Adrenal gland (tissue), 19 donors: Measurements from ENCODE around the gene ZNF225. TPM values are rescaled to one million over a fixed set of nuclear protein-coding genes. Genes with fewer than 3 reads are reported as not detected.

Experiments
- DNase-seq, 7 donors: peaks; one replicate each; pipeline ENCODE4 v3.0.0-alpha.2; 2019 to 2020
- H3K27ac ChIP-seq, 5 donors: fragments of 200-600 bp; sonication (generic) in 4 of 5; 1 replicate in 3 of 5; 2 replicates in 2 of 5; pipeline versions ENCODE4 v1.5.1 to v1.8.0; 2016 to 2020; ENCODE audit warnings: mild to moderate bottlenecking in 1 of 5
- H3K27me3 ChIP-seq: fragments of 200-600 bp; 2 replicates; pipeline ENCODE4 v1.8.0; 2021
- H3K36me3 ChIP-seq, 2 donors: fragments of 200-600 bp; replicated peaks in 1 of 2; 1 replicate in 1 of 2; 2 replicates in 1 of 2; pipeline versions ENCODE4 v1.5.1 to v1.8.0; 2018 to 2022
- H3K4me1 ChIP-seq, 2 donors: fragments of 200-600 bp; replicated peaks in 1 of 2; 1 replicate in 1 of 2; 2 replicates in 1 of 2; pipeline versions ENCODE4 v1.5.1 to v1.8.0; 2018 to 2021
- H3K4me3 ChIP-seq, 4 donors: fragments of 200-600 bp; sonication (generic) in 3 of 4; one replicate each; pipeline ENCODE4 v1.5.1; 2016 to 2018
- H3K9me3 ChIP-seq, 3 donors: fragments of 200-600 bp; sonication (generic) in 1 of 3; replicated peaks in 1 of 3; 1 replicate in 2 of 3; 2 replicates in 1 of 3; pipeline versions ENCODE4 v1.5.1 to v1.8.0; 2016 to 2021
- POLR2A ChIP-seq, 2 donors: fragments of 450-650 bp; IDR thresholded peaks; one replicate each; pipeline ENCODE4 v1.6.1; 2017; ENCODE audit warnings: antibody characterized with exemption in 2 of 2, mild to moderate bottlenecking in 2 of 2, moderate library complexity in 1 of 2
- WGBS, 4 donors: extraction: QIAGEN DNeasy Blood & Tissue Kit in 2 of 4; methylation state at CpG; one replicate each; pipeline versions ENCODE4 v1.1.5 to v1.1.7; 2013 to 2017; 5-methylcytosine and 5-hydroxymethylcytosine counted together
- intact Hi-C, 2 donors: fragments of 100-400 bp; cut with DNase I; formaldehyde crosslinking; loops; one replicate each; pipeline versions ENCODE4 v1.14.1 to v1.15.0; 2022 to 2023
- long read RNA-seq, 10 donors: library from polyadenylated mRNA in 3 of 10; unstranded in 2 of 10; stranded (forward) in 1 of 10; transcript quantifications; one replicate each; pipeline ENCODE4 v2.0.0 and lab custom pipeline, GENCODE V29; 2021 to 2026
- polyA plus RNA-seq, 3 donors: library from polyadenylated mRNA; stranded (reverse); fragments of 200-250 nt in 2 of 3; fragments of 350-450 nt in 1 of 3; fragmentation: Illumina TruSeq in 1 of 3; extraction: RNeasy Lipid Tissue Mini Kit (QIAGEN cat#74804) in 1 of 3; gene quantifications; one replicate each; pipeline ENCODE4 v1.2.3, GENCODE V29; 2013 to 2014
- total RNA-seq, 9 donors: library from RNA; depleted of rRNA in 4 of 9; stranded (reverse); fragments of >200 nt in 4 of 9; fragments of 120-200 nt in 1 of 9; fragmentation: NEBNext Ultra II Directional in 1 of 9; extraction: Animal tissue kit (Norgen Biotek cat#: 25700) in 1 of 9; gene quantifications; one replicate each; pipeline versions ENCODE4 v1.1.0 to v1.2.4, GENCODE V29; 2013 to 2023
- TF ChIP-seq, protein P1 (sequence below), 6 experiments: fragments of 450-650 bp in 4 of 6; fragments of 200-600 bp in 2 of 6; sonication (generic) in 1 of 6; IDR thresholded peaks; 1 replicate in 5 of 6; 2 replicates in 1 of 6; pipeline versions ENCODE4 v1.5.1 to v1.8.0; 2016 to 2021; ENCODE audit warnings: antibody characterized with exemption in 6 of 6, mild to moderate bottlenecking in 2 of 6, moderate library complexity in 1 of 6
- donor health status: healthy with polysubstance abuse.
- donor health status: Bipolar disorder and iron deficiency.
- donor health status: DM: yes; HTN: yes; CAD: no.
- donor health status: DM: no; HTN: no; CAD: no.
- donor health status: DM: no; HTN: no; CAD: no.
- donor health status: DM: yes; HTN: yes; CAD: no.

The ZNF225 gene
- 10 to 100 TPM in 1 of 9 donors, 1 to 10 TPM in 8; 3.3 to 10.3 (median 7.5) TPM for total RNA-seq
- polyA plus RNA-seq = 1 to 10 TPM; 2.5 to 5.3 (median 3.0) TPM
- long read RNA-seq, donor 1, full-length matches to known transcripts = 1 of 1 reads
- long read RNA-seq, donor 1, partial matches to known transcripts = 0 of 1 reads
- long read RNA-seq, donor 1, other reads (novel, unspliced or antisense) = 0 of 1 reads
- long read RNA-seq, donor 2 = 0 reads
- long read RNA-seq, donor 3, full-length matches to known transcripts = 1 of 1 reads
- long read RNA-seq, donor 3, partial matches to known transcripts = 0 of 1 reads
- long read RNA-seq, donor 3, other reads (novel, unspliced or antisense) = 0 of 1 reads
- long read RNA-seq, donor 4 = 0 reads
- long read RNA-seq, donor 5, full-length matches to known transcripts = 6 of 10 reads
- long read RNA-seq, donor 5, partial matches to known transcripts = 0 of 10 reads
- long read RNA-seq, donor 5, other reads (novel, unspliced or antisense) = 4 of 10 reads
- long read RNA-seq, donor 6, full-length matches to known transcripts = 1 of 1 reads
- long read RNA-seq, donor 6, partial matches to known transcripts = 0 of 1 reads
- long read RNA-seq, donor 6, other reads (novel, unspliced or antisense) = 0 of 1 reads
- long read RNA-seq, donor 7 = 0 reads
- long read RNA-seq, donor 8 = 0 reads
- long read RNA-seq, donor 9, partial matches to known transcripts = 0 of 1 reads
- long read RNA-seq, donor 9, other reads (novel, unspliced or antisense) = 0 of 1 reads
- long read RNA-seq, donor 10 = 0 reads

DNA sequence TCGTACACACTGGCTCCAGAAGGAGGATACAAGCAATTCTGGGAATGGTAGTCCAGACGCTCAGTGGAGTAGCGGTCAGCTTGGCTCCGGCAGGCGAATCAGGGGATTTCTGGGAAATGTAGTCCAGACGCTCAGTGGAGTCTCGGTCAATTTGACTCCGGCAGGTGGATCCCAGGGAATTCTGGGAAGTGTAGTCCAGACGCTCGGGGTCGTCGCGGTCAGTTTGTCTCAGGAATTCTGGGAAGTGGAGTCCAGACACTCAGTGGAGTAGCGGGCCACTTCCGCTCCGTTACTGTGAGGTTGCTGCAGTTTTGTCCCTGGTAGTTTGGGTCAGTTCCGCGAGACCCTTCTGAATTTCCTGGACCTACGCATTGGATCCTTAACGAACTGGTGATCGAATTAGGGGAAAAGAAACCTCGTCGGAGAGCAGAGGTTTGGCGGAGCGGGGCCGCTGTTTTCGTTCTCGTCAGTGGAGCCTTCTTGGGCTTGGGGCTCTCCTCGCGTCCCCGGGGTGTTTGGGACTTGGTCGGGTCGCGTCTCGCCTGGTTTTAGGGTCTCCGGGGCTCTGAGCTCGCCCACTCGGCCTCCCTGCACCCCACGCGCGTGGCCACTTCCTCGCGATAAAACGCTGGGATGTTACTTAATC is at the start of gene ZNF225:
Gene ZNF225, plus strand, starts transcription at position 262 of the 646 bp plus-strand sequence. CDS start 2,429 bp downstream, outside the sequence.
- H3K36me3 ChIP-seq = peaks cover 0 to 6% of the 10 kb centered on the region in 2 donors
- intact Hi-C loops = no loop called here
- peaks cover 8 to 24% of the 10 kb centered on the region in 2 donors for H3K4me1 ChIP-seq
- peak; percentile 95 to 99 (median 97) for DNase-seq
- H3K4me3 ChIP-seq = peak within 1 kb of the TSS; percentile 0 to 90 (median 75)
- peak within 1 kb of the TSS in 4 of 5 donors; percentile 33 to 82 (median 77) for H3K27ac ChIP-seq
- H3K27me3 ChIP-seq = no peaks in the 10 kb centered on the region
- WGBS, 4 donors = 0 to 1% (median 1%) methylated on average over 24 to 44 of the region's 44 CpGs
- H3K9me3 ChIP-seq = peaks cover 0 to 23% (median 0%) of the 10 kb centered on the region in 3 donors
- TF ChIP-seq POLR2A (IDR thresholded peaks at IDR 0.05) = peak; percentile 17 to 83
- TF ChIP-seq, protein P1, sequence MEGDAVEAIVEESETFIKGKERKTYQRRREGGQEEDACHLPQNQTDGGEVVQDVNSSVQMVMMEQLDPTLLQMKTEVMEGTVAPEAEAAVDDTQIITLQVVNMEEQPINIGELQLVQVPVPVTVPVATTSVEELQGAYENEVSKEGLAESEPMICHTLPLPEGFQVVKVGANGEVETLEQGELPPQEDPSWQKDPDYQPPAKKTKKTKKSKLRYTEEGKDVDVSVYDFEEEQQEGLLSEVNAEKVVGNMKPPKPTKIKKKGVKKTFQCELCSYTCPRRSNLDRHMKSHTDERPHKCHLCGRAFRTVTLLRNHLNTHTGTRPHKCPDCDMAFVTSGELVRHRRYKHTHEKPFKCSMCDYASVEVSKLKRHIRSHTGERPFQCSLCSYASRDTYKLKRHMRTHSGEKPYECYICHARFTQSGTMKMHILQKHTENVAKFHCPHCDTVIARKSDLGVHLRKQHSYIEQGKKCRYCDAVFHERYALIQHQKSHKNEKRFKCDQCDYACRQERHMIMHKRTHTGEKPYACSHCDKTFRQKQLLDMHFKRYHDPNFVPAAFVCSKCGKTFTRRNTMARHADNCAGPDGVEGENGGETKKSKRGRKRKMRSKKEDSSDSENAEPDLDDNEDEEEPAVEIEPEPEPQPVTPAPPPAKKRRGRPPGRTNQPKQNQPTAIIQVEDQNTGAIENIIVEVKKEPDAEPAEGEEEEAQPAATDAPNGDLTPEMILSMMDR (IDR thresholded peaks at IDR 0.05) = peak in 2 of 6 experiments; percentile 24 to 29

DNA sequence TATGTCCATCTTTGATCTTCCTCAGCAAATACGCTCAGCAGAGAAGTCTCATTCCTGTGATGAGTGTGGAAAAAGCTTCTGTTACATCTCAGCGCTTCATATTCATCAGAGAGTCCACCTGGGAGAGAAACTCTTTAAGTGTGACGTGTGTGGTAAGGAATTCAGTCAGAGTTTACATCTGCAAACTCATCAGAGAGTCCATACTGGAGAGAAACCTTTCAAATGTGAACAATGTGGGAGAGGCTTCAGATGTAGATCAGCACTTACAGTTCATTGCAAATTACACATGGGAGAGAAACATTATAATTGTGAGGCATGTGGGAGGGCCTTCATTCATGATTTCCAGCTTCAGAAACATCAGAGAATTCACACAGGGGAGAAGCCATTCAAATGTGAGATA is 46.9 kb upstream of the ZNF225 start:
- intact Hi-C loops = no loop called here

DNA sequence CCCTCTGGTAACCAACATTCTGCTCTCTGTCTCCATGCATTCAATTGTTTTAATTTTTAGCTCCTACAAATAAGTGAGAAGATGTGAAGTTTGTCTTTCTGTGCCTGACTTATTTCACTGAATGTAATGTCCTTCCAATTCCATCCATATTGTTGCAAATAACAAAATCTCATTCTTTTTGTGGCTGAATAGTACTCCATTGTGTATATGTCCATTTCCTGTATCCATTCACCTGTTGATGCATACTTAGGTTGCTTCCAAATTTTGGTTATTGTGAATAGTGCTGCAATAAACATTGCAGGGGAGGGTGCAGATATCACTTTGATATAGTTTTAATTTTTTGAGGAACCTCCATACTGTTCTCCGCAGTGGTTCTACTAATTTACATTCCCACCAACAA is 43.8 kb upstream of the ZNF225 start:
- peaks cover 0 to 7% of the 10 kb centered on the region in 2 donors for H3K4me1 ChIP-seq
- peaks cover 0 to 3% of the 10 kb centered on the region in 2 donors for H3K36me3 ChIP-seq
- no peak overlapping the region for H3K4me3 ChIP-seq
- no peaks in the 10 kb centered on the region for H3K27me3 ChIP-seq
- intact Hi-C loops = no loop called here
- DNase-seq = no peak
- WGBS, 4 donors = 91 to 98% (median 95%) methylated on average over 1 of the region's 1 CpG
- H3K27ac ChIP-seq = no peak overlapping the region
- H3K9me3 ChIP-seq = peaks cover 0 to 20% (median 0%) of the 10 kb centered on the region in 3 donors
- TF ChIP-seq, protein P1 (IDR thresholded peaks at IDR 0.05) = no peak
- no peak for TF ChIP-seq POLR2A (IDR thresholded peaks at IDR 0.05)

More for the DNA sequence above, 46.9 kb upstream of the ZNF225 start:
- Histone ChIP-seq H3K36me3 (peaks cover 0 to 28% of the 10 kb centered on the region in 2 donors), H3K9me3 (peaks cover 0 to 20% (median 0%) of the 10 kb centered on the region in 3 donors), H3K4me1 (no peaks in the 10 kb centered on the region), H3K27me3 (no peaks in the 10 kb centered on the region), H3K27ac (no peak overlapping the region), H3K4me3 (peak overlapping the region in 1 of 4 donors; percentile 16)
- WGBS, 4 donors = 59 to 82% (median 73%) methylated on average over 3 of the region's 3 CpGs
- TF ChIP-seq, protein P1 (IDR thresholded peaks at IDR 0.05) = no peak
- no peak for TF ChIP-seq POLR2A (IDR thresholded peaks at IDR 0.05)
- no peak for DNase-seq
